ENCODE data around the gene ITGB1BP1.

ITGB1BP1 gene

DNA sequence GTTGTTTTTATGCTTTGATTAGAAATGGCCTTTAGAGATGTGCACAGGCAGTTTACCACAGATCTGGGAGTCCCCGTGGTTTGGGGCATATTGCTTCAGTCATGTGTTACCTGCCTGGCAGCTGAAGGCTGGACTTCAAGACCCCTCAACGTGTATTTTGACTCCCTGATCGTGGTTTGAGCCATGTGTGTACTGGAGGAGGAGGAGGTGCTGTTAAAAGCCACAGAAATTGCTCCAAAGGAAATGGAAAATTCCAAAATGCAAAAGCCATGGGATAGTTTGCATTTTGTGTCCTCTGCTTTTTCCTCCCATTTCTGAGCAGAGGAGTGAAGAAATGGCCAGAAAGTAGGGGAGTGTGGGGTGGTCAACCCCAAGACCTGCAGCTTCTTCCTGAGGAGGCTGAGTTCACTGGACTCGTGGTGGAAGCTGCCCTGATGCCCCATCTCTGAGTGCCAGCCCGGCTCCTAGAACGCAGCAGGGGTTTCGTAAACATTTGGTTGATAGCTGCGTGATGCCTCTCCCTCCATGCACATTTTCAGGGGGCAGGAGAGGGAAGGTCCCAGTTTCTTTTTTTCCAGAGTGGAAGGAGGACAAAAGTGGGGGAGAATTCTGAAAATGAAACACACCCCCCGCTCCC, 45.7 kb downstream of the ITGB1BP1 start:
- DNase-seq (ENCODE audit: low read depth) = no peak

DNA sequence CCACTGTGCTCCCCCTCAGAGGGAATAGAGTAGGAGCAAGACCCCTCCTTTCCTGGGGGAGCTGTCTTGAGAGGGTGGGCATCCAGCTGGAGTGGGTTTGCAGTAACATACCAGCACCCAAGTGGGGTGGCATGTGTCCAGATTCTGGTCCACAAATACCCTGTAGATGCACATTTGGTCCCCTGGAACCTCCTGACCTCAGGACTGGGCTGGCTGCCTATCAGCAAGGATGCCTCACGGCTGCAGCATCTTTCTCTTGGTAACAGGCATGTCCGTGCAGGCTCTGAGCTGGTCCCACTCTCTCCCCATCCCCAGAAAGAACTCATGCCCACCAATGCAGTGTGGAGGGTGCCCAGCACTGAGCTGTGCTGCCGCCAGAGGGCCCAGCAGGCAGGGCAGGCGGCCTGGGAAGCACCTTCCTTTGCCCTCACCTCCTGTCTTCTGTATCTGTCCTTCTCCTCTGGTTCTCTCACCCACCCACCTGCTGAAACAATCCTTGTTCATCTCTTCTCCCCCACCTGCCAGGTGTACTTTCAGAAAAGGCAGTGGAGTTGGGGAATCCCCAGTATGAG, 47.4 kb downstream of the ITGB1BP1 start:
- DNase-seq (ENCODE audit: low read depth) = no peak

DNA sequence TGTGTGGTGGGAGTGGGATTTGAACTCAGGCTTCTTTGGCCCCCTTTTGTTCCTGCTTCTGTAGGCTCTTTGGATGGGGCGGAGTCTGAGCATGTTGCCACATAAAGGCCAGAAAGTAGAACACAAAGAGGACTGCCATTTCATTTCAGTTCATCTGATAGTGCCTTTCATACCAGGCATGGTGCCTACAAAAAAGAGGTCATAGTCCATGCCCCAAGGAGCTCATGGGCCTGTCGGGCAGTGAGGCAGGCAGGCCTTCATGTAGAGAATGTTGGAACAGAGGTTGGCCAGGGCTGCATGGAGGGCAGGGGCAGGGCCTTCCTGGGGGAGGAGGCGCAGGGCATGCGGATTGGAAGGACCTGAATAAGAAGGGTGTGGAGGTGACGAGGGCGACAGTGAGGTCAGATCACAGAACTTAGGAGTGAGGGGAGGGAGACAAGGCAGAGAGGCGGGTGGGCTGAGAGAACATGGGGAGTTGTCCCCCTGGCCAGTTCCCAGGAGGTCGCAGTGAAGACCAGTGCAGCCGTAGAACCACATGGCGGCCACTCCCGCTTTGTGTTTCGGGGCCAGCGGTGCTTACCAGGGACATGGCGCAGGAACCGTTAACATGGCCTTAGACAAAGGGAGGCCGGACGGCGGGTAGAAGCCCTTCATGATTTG, 49.1 kb downstream of the ITGB1BP1 start:
- no peak for DNase-seq (ENCODE audit: low read depth)

DNA sequence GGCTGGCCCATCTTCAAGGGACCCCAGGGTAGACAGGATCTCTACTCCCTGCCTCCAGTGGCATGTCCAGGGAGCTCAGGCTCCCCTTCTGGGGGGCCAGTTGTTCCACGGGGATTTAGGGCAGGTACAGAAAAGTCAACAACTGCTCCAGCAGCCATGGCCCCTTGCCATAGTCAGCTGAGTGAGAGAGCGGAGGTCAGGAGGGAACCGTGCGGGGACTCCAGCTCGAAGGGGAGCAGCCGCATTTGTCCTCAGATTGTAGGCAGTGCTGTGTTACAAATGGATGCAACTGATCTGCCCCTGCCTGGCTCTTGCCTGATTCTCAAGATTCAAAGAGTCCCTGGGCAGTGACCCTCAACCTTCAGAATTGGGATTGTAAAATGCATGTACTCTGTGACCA, 49.9 kb downstream of the ITGB1BP1 start:
- no peak for DNase-seq (ENCODE audit: low read depth)

DNA sequence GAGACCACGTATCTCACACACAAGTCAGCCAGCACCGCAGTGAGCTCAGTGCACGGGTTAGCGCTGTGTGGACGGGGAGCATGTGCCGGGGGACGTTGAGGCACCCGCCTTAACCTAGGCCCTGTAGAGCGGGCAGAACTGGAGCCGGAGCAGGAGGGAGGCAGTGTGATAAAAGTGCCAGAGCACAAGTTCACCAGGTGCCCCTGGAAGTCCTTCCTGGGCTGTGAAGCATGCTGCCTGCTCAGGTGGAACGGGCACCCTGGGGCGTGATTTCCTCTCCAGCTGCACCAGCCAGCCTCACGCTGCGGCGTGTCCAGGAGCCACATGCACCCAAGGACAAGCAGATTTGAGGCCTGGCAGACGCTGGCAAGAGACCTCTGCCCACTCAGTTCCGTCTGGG, 50.3 kb downstream of the ITGB1BP1 start:
- no peak for DNase-seq (ENCODE audit: low read depth)

DNA sequence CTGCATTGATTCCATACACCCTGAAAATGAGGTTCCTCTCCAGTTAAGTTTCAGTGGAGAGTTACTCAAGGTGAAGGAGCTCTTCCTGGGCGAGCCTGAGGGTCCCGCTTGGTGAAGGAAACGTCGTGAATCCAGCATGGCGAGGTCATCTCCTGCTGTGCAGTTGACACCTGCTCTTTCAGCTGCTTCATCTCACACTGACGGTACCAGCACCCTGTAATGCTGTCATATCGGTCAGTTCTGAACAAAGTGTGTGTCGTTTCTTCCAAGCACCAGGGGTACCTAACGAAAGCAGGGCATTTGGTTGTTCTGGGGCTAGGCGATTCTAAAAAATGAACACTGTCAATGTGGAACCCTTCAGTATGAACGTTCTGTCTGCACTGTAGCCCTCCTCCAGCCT, 52.6 kb downstream of the ITGB1BP1 start:
- DNase-seq (ENCODE audit: low read depth) = no peak

DNA sequence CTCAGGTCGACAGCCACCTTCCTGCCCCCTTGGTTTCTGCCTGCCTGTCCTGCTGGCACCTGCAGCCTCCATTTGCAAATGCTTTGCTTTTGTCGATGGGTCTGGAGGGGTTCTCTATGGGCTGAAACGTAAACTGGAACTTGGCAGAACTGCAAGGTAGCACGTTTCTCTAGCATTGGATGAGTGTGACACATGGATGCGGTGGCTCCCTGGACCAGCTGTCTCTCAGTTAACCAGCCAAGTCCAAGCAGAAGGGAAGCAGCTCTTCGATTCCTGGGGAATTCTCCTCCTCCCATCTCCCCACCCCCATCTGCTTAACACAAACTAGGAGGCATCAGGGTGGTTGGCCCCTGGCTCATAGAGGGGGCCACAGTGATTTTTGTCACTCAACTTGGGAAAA, 57.3 kb downstream of the ITGB1BP1 start:
- no peak for DNase-seq (ENCODE audit: low read depth)

DNA sequence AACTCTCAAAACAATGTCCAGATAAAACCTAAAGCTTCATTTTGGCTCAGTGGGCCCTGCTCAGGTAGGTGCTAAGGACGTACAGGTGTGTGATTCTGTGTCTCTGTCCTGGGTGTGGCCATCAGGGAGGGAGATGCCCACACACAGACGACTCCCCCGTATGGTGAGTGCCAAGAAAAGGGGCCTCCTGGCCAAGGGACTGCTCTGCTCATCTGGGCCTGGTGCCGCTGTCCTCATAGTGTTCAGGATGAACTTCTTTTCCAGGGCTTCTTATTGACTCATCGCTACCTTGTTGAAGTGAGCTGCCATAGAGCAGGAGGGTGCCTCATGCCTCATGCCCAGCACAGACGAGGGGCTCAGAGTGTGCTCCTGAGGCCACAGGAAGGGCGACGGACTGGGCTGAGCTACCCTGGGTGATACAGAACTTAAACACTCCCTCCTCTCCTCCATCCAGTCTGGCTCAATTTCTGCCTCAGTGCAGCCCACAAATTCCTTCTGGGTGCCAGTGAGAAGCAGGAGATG, 57.8 kb downstream of the ITGB1BP1 start:
- DNase-seq (ENCODE audit: low read depth) = no peak

DNA sequence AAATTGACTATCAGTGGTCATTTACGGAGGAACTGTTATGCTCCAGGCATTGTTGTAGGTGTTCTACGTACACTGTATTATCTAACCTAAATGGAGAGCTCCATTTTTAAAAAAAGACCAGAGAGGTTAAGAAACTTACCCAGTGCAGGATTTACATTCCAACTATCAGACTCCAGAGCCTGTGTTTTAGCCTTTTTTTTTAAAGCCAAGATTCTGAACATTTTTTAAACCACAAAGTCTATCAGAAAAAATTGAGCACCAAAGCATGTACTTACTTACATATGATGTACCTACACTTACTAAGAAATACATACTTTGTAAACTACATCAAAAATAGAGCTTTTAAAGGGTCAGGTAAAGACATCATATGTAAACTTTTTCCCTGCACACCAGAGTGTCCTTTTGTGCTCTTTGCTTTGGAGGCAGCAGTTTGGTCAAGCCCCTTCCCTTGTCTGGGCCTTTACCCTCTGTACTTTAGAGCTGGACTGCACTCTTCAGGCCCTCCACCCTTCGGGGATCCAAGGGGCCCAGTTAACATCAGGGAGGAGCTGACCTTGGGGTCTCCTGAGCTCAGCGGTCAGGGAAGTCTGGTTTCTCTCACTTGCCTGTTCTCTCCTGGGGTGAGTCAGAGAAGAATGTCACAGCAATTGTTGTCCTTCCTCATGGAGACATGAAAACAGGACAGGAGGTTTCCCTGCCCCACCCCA, 58.4 kb downstream of the ITGB1BP1 start:
- no peak for DNase-seq (ENCODE audit: low read depth)

DNA sequence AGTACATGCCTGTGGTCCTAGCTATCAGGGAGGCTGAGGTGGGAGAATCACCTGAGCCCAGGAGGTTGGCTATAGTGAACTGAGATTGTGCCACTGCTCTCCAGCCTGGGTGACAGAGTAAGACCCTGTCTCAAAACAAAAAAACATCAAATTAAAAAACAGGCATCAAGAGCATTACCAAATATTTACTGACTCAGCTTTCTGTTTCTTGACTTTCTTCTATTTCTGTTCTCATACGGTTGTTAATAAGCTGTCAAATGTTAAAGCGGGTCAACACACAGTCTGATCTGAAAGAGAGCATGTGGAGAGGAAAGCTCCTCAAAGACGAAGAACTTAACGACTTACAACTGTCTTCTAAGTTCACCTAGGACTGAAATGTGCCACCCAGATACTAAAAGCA, 59.0 kb downstream of the ITGB1BP1 start:
- no peak for DNase-seq (ENCODE audit: low read depth)

DNA sequence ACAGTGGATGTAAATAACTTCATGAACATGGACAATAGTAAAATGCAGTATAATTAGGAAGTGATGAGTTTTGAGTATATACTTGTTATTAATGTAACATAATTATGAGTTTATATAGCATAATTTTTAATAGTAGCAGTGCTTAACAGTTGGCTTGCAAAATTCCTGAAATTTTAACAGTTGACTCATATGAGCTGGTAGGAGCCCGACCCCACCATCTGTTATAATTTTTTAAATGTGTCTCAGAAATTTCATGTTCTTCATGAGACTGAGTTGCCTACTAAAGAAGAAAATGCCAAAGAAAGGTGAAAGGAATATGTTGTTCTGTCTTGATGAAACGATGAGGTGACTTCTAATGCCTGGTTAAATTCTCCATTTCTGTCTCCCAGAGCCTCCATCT, 62.6 kb downstream of the ITGB1BP1 start:
- no peak for DNase-seq (ENCODE audit: low read depth)

DNA sequence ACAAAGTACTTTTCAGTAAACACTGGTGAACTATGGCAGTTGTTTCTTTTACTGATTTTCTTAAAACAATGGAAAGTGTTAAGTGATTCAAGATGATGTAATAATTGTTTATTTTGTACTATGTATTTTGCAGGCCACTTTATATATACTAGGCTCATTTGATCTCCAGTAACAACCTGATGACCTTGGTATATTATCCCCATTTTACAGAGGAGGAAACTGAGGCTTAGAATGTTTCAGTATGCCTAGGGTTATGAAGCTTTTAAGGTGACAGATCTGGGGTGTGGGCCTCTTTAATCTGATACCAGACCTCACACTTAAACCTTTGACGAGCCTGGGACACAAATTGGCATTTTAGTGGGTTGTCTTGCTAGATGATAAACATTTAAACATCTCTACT, 63.2 kb downstream of the ITGB1BP1 start:
- no peak for DNase-seq (ENCODE audit: low read depth)

DNA sequence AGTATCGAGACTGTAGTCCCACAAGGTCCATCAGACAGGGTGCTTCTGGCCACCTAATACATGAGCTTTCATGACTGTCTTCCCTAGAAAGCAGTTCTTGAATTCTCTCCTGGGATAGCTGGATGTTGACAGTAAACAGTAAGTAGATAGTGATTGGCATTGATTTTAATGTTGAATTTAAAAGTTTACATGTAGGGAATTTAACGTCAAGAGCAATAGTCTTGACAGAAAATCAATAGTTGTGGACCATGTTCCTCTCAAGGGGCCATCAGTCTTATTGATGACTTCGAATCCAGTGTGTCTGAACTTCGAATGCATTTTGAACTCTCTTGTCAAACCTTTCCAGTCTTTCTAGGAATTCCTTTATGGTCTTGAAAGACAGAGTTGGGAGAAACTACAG, 63.9 kb downstream of the ITGB1BP1 start:
- no peak for DNase-seq (ENCODE audit: low read depth)

DNA sequence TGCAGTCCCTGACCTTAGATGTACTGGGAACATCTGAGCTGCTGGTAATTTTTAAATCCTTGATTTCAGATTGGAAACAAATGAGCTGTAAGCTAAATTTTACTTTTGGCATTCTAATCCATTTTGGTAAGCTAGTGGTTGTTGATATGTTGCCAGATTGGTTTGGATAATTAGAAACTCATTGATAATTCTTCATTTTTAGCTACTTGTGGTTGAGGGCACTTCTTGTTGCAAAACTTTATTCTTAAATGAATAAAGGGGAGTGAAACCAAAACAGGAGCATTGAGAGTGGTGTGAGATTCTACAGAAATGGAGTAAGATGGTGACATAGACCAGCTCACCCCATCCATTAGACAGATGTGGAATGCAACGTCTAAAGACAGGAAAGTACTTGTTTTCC, 64.5 kb downstream of the ITGB1BP1 start:
- no peak for DNase-seq (ENCODE audit: low read depth)

DNA sequence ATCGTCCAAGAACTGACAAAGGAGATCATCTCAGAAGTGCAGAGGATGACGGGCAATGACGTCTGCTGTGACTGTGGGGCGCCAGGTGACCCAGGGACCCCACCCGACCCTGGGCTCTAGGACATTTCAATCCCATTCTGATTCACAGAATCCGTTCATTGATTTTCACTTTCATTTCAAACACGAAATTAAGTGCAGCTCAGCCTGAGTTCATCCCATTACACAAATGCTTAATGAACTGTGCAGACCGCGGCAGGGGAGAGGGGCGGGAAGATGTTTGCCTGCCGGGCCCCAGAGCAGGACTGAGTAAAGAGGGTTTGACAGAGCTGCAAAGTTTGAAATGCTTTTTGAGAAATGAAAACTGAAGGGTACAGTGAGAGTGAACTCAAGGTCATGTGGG, 67.1 kb downstream of the ITGB1BP1 start:
- no peak for DNase-seq (ENCODE audit: low read depth)

DNA sequence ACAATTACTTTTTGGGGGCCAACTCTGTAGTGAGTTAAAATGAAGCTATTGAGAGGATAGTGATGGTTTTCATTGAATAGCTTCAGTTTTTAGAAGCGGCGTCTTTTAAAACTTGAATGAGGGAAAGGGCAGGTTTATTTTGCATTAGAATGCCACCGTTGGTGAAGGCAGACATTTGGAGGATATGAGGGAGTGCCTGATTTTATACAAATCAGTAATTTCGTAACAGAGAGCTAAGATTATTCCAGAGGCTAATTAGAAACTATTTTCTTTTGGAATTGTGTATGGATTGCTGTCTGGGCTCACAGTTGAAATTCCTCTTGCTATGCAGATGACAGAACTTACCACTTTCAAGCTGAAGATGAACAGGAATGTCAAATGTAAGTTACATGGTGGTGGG, 67.6 kb downstream of the ITGB1BP1 start:
- no peak for DNase-seq (ENCODE audit: low read depth)

DNA sequence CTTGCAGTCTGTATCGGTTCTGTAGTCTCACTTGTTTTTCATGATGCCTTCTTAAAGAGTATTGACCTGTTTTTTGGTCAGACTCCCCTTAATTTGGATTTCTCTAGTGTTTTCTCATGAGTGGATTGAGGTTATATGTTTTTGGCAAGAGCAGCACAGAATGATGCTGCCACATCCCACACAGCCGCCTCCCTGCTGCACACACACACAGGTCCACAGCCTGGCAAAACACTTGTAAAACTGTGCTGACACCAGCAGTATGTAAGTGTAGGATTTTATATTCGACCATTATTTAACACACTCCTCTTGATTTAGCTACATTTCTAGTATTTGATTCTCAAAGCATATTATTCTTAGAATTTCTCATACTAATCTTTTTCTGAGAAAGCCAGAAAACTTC, 68.1 kb downstream of the ITGB1BP1 start:
- DNase-seq (ENCODE audit: low read depth) = no peak

DNA sequence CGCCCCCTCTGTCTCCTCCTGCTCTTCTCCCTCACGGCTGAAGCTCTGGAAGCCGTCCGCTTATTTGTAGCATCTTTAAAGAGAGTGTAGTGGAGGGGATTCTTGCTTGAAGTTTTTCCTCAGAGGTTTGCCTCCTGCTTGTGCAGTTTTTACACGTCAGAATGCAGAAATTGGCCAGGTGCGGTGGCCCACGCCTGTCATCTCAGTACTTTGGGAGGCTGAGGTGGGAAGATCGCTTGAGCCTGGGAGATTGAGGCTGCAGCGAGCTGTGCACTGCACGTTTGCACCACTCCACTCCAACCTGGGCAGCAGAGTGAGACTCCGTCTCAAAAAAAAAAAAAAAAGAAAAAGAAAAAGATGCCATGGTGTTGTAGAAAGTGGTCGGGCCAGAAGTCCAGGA, 69.0 kb downstream of the ITGB1BP1 start:
- DNase-seq (ENCODE audit: low read depth) = no peak
